NB4 (cell line): ENCODE results near the gene IGFBP3.

ENCODE experiments used
- DNase-seq: peaks from one replicate; pipeline ENCODE4 v3.0.0; 2010; ENCODE audit warnings: low read depth
- H3K4me3 ChIP-seq: one replicate; pipeline ENCODE4 v1.5.1; 2011; ENCODE audit warnings: mild to moderate bottlenecking, low read depth, low read length, moderate library complexity
- CTCF ChIP-seq: IDR thresholded peaks from one replicate; pipeline ENCODE4 v1.5.1; 2012; ENCODE audit warnings: low read depth, low read length
- MAX ChIP-seq: IDR thresholded peaks from 2 replicates; pipeline ENCODE4 v1.6.1; 2011; ENCODE audit warnings: low read depth, low read length
- MYC ChIP-seq: IDR thresholded peaks from 2 replicates; pipeline ENCODE4 v1.6.1; 2011; ENCODE audit warnings: low read depth, low read length
- POLR2A ChIP-seq: IDR thresholded peaks from 2 replicates; pipeline ENCODE4 v1.6.1; 2011; ENCODE audit warnings: mild to moderate bottlenecking; ENCODE audit not compliant: insufficient read length; ENCODE audit errors: extremely low read depth

Gene IGFBP3

GRCh38 chr7:45921699-45922519, 837 bp upstream of the IGFBP3 start:
- TF ChIP-seq CTCF (peak; percentile 78), POLR2A (no peak), MAX (no peak), MYC (no peak)
- no peak overlapping the region for H3K4me3 ChIP-seq
- peak; percentile 49 for DNase-seq

- TF ChIP-seq POLR2A (no peak), MYC (no peak), CTCF (no peak), MAX (no peak)
- DNase-seq = no peak
- H3K4me3 ChIP-seq = no peak overlapping the region
Observed at GRCh38 chr7:45921381-45921698, 268 bp upstream of the IGFBP3 start.

GRCh38 chr7:45919993-45920459, 1.0 kb downstream of the IGFBP3 start:
- DNase-seq = no peak
- TF ChIP-seq POLR2A = no peak
- no peak for TF ChIP-seq MYC
- TF ChIP-seq CTCF = no peak
- TF ChIP-seq MAX = no peak
- H3K4me3 ChIP-seq = no peak overlapping the region

GRCh38 chr7:45919231-45919784, 1.8 kb downstream of the IGFBP3 start:
- H3K4me3 ChIP-seq = no peak overlapping the region
- DNase-seq = no peak
- no peak for TF ChIP-seq MAX
- TF ChIP-seq CTCF = no peak
- no peak for TF ChIP-seq POLR2A
- no peak for TF ChIP-seq MYC

GRCh38 chr7:45918556-45918955, 2.5 kb downstream of the IGFBP3 start:
- H3K4me3 ChIP-seq = no peak overlapping the region

More at GRCh38 chr7:45918556-45918955, 2.5 kb downstream of the IGFBP3 start:
- DNase-seq = no peak
- TF ChIP-seq MYC (no peak), MAX (no peak), POLR2A (no peak), CTCF (no peak)
